Measurements from ENCODE around the gene ANKRD33B. TPM values are rescaled to one million over a fixed set of nuclear protein-coding genes. Genes with fewer than 3 reads are reported as not detected.
A peak's percentile ranks its signal among the peaks of the same experiment; 100 is the strongest.

The ANKRD33B gene
- total and polyA plus RNA-seq, 9 of the 15 experiments (the other 6 are each of a cell fraction or from before 2014, with no cell fraction given): 0.10 to 1.7 (median 0.40) TPM

- TF ChIP-seq, protein P1, sequence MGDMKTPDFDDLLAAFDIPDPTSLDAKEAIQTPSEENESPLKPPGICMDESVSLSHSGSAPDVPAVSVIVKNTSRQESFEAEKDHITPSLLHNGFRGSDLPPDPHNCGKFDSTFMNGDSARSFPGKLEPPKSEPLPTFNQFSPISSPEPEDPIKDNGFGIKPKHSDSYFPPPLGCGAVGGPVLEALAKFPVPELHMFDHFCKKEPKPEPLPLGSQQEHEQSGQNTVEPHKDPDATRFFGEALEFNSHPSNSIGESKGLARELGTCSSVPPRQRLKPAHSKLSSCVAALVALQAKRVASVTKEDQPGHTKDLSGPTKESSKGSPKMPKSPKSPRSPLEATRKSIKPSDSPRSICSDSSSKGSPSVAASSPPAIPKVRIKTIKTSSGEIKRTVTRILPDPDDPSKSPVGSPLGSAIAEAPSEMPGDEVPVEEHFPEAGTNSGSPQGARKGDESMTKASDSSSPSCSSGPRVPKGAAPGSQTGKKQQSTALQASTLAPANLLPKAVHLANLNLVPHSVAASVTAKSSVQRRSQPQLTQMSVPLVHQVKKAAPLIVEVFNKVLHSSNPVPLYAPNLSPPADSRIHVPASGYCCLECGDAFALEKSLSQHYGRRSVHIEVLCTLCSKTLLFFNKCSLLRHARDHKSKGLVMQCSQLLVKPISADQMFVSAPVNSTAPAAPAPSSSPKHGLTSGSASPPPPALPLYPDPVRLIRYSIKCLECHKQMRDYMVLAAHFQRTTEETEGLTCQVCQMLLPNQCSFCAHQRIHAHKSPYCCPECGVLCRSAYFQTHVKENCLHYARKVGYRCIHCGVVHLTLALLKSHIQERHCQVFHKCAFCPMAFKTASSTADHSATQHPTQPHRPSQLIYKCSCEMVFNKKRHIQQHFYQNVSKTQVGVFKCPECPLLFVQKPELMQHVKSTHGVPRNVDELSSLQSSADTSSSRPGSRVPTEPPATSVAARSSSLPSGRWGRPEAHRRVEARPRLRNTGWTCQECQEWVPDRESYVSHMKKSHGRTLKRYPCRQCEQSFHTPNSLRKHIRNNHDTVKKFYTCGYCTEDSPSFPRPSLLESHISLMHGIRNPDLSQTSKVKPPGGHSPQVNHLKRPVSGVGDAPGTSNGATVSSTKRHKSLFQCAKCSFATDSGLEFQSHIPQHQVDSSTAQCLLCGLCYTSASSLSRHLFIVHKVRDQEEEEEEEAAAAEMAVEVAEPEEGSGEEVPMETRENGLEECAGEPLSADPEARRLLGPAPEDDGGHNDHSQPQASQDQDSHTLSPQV (IDR thresholded peaks at IDR 0.05): no peak
- TF ChIP-seq SMARCA4 (IDR thresholded peaks at IDR 0.05): peak; percentile 27
- TF ChIP-seq, protein P2, sequence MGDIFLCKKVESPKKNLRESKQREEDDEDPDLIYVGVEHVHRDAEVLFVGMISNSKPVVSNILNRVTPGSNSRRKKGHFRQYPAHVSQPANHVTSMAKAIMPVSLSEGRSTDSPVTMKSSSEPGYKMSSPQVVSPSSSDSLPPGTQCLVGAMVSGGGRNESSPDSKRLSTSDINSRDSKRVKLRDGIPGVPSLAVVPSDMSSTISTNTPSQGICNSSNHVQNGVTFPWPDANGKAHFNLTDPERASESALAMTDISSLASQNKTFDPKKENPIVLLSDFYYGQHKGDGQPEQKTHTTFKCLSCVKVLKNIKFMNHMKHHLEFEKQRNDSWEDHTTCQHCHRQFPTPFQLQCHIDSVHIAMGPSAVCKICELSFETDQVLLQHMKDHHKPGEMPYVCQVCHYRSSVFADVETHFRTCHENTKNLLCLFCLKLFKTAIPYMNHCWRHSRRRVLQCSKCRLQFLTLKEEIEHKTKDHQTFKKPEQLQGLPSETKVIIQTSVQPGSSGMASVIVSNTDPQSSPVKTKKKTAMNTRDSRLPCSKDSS (IDR thresholded peaks at IDR 0.05; ENCODE audit: low read depth, partially characterized antibody): no peak
- TF ChIP-seq NKRF (IDR thresholded peaks at IDR 0.05; ENCODE audit: borderline replicate concordance): no peak
- no peak for TF ChIP-seq ZNF384 (IDR thresholded peaks at IDR 0.05; ENCODE audit: low read depth, low read length)
- peak; percentile 66 to 72 for TF ChIP-seq KDM1A (IDR thresholded peaks at IDR 0.05)
- no peak for TF ChIP-seq NR2C1 (IDR thresholded peaks at IDR 0.05)
- no peak for TF ChIP-seq NR2C1 (tag; IDR thresholded peaks at IDR 0.05)
- TF ChIP-seq CLOCK (CRISPR knock-in tag; IDR thresholded peaks at IDR 0.05; ENCODE audit: borderline replicate concordance): no peak
- TF ChIP-seq ZNF316 (IDR thresholded peaks at IDR 0.05): peak; percentile 81
- no peak for TF ChIP-seq ZNF785 (CRISPR knock-in tag; IDR thresholded peaks at IDR 0.05)
- TF ChIP-seq RCOR1 (IDR thresholded peaks at IDR 0.05; ENCODE audit: borderline replicate concordance in 1 of 2, low read depth in 2 of 2, low read length in 2 of 2): peak in 1 of 2 experiments; percentile 53; a peak in 1 of 4 replicates
- peak; percentile 33; the same call in 1 of the 2 replicates for TF ChIP-seq EP300 (IDR thresholded peaks at IDR 0.05; ENCODE audit: low read length)
- TF ChIP-seq MYC (IDR thresholded peaks at IDR 0.05; ENCODE audit: low read depth, low read length): 0 out of 2 replicates have a peak, but pooled peaks have one; percentile 25
- no peak for TF ChIP-seq MYC (CRISPR knock-in tag; IDR thresholded peaks at IDR 0.05; ENCODE audit: borderline replicate concordance, low read depth)
- TF ChIP-seq PTBP1 (IDR thresholded peaks at IDR 0.05; ENCODE audit: low read depth, low read length): no peak
- TF ChIP-seq POLR2AphosphoS5 (IDR thresholded peaks at IDR 0.05; ENCODE audit: control insufficient read depth, insufficient read depth, low read depth, low read length): peak; percentile 30; the same call in 1 of the 2 replicates
- peak; percentile 38; the same call in 1 of the 2 replicates for TF ChIP-seq MAFF (IDR thresholded peaks at IDR 0.05; ENCODE audit: low read length)
Observed at GRCh38 chr5:10590226-10590999, 26.5 kb downstream of the ANKRD33B start (continued).

Measured in K562 (cell line).